H1 (cell line): ENCODE measurements around the gene GPRC6A. TPM values are rescaled to one million over a fixed set of nuclear protein-coding genes. Genes with fewer than 3 reads are reported as not detected.

Source experiments
- CTCF ChIA-PET: fragments of 300-600 bp; sonication (Branson Sonifier 250); formaldehyde crosslinking; loops from one replicate; lab custom pipeline; 2021; ENCODE audit not compliant: partially characterized antibody; lab: Charles Lee
- POLR2A ChIA-PET: fragments of 300-600 bp; sonication (Branson Sonifier 250); formaldehyde crosslinking; loops from one replicate; lab custom pipeline; 2021; ENCODE audit warnings: inconsistent platforms; ENCODE audit not compliant: partially characterized antibody; lab: Charles Lee
- DNase-seq, 2 experiments: peaks; one replicate each; pipeline versions ENCODE4 v3.0.0 to v3.0.0-alpha.2; 2010 to 2022; ENCODE audit warnings: low spot score in 2 of 2, low read depth in 1 of 2, mixed read lengths in 1 of 2
- FAIRE-seq: peaks from 2 replicates; lab custom pipeline; 2011; peaks lifted over from hg19 to GRCh38; lab: Jason Lieb, UNC
- H2AFZ ChIP-seq: 2 replicates; pipeline ENCODE4 v1.8.1; 2012; ENCODE audit warnings: low read length, inconsistent platforms
- H2AK5ac ChIP-seq: 2 replicates; pipeline ENCODE4 v1.6.1; 2013; ENCODE audit warnings: low read depth, low read length
- H2BK120ac ChIP-seq: replicated peaks from 2 replicates; pipeline ENCODE3; 2013; ENCODE audit warnings: low read depth, low read length, inconsistent platforms
- H2BK12ac ChIP-seq: 2 replicates; pipeline ENCODE4 v1.6.1; 2013; ENCODE audit warnings: low read depth, low read length
- H2BK15ac ChIP-seq: 2 replicates; pipeline ENCODE4 v1.6.1; 2013; ENCODE audit warnings: low read length
- H2BK20ac ChIP-seq: 2 replicates; pipeline ENCODE4 v1.6.1; 2013; ENCODE audit warnings: low read length
- H2BK5ac ChIP-seq: 2 replicates; pipeline ENCODE4 v1.6.1; 2013; ENCODE audit warnings: low read depth, low read length
- H3K14ac ChIP-seq: 2 replicates; pipeline ENCODE4 v1.6.1; 2013; ENCODE audit warnings: inconsistent platforms; ENCODE audit not compliant: insufficient read length
- H3K18ac ChIP-seq: 2 replicates; pipeline ENCODE4 v1.6.1; 2013; ENCODE audit warnings: low read length; ENCODE audit errors: extremely low read depth
- H3K23ac ChIP-seq: 2 replicates; pipeline ENCODE4 v1.6.1; 2013; ENCODE audit warnings: inconsistent platforms; ENCODE audit not compliant: insufficient read length
- H3K23me2 ChIP-seq: 2 replicates; pipeline ENCODE4 v1.6.1; 2013; ENCODE audit warnings: low read depth, low read length
- H3K27ac ChIP-seq: 2 replicates; pipeline ENCODE4 v1.6.1; 2011; ENCODE audit warnings: low read depth, low read length, inconsistent platforms
- H3K27me3 ChIP-seq, 4 experiments: replicated peaks in 1 of 4; 1 replicate in 1 of 4; 2 replicates in 3 of 4; pipeline versions ENCODE4 v1.6.1 to v1.8.1; 2011 to 2013; ENCODE audit warnings: low read length in 3 of 4, mild to moderate bottlenecking in 3 of 4, inconsistent platforms in 2 of 4, mixed read lengths in 2 of 4, moderate library complexity in 1 of 4; ENCODE audit not compliant: control insufficient read depth in 3 of 4, insufficient read depth in 3 of 4; ENCODE audit errors: extremely low read depth in 1 of 4
- H3K36me3 ChIP-seq, 4 experiments: 2 replicates each; pipeline versions ENCODE4 v1.6.1 to v1.8.1; 2011 to 2013; ENCODE audit warnings: mild to moderate bottlenecking in 4 of 4, low read length in 3 of 4, moderate library complexity in 2 of 4, control low read depth in 1 of 4, inconsistent platforms in 1 of 4; ENCODE audit not compliant: insufficient read depth in 4 of 4, control insufficient read depth in 2 of 4
- H3K4ac ChIP-seq: replicated peaks from 2 replicates; pipeline ENCODE3; 2013; ENCODE audit warnings: low read length, low read depth, mixed read lengths, inconsistent platforms; ENCODE audit not compliant: insufficient read length
- H3K4me1 ChIP-seq, 4 experiments: replicated peaks in 1 of 4; 1 replicate in 1 of 4; 2 replicates in 3 of 4; pipeline versions ENCODE4 v1.6.1 to v1.8.1; 2011 to 2013; ENCODE audit warnings: low read length in 3 of 4, inconsistent platforms in 2 of 4, mixed read lengths in 1 of 4; ENCODE audit not compliant: insufficient read depth in 4 of 4, control insufficient read depth in 3 of 4
- H3K4me2 ChIP-seq, 2 experiments: 2 replicates each; pipeline versions ENCODE4 v1.6.1 to v1.8.1; 2011 to 2013; ENCODE audit warnings: low read depth in 2 of 2, low read length in 2 of 2, control low read depth in 1 of 2, inconsistent platforms in 1 of 2, mild to moderate bottlenecking in 1 of 2; ENCODE audit not compliant: insufficient read depth in 1 of 2
- H3K4me3 ChIP-seq, 4 experiments: fragments of 200-600, 300-600 bp in 1 of 4; sonication (generic), shearing (Covaris generic), sonication (Bioruptor Twin) in 1 of 4; 2 replicates each; pipeline versions ENCODE4 v1.5.1 to v1.8.1; 2011 to 2016; ENCODE audit warnings: low read length in 4 of 4, low read depth in 3 of 4, control low read depth in 2 of 4, inconsistent platforms in 2 of 4, mild to moderate bottlenecking in 2 of 4, mixed read lengths in 1 of 4, moderate library complexity in 1 of 4; ENCODE audit not compliant: insufficient read depth in 2 of 4; ENCODE audit errors: extremely low read depth in 1 of 4
- H3K56ac ChIP-seq: replicated peaks from 2 replicates; pipeline ENCODE3; 2013; ENCODE audit warnings: low read depth, mild to moderate bottlenecking, mixed read lengths, low read length, inconsistent platforms; ENCODE audit not compliant: insufficient read length
- H3K79me1 ChIP-seq: 2 replicates; pipeline ENCODE4 v1.6.1; 2013; ENCODE audit warnings: low read depth, low read length, control low read depth
- H3K79me2 ChIP-seq, 2 experiments: 2 replicates each; pipeline versions ENCODE4 v1.6.1 to v1.8.1; 2012 to 2013; ENCODE audit warnings: low read length in 2 of 2, mild to moderate bottlenecking in 2 of 2, inconsistent platforms in 1 of 2; ENCODE audit not compliant: insufficient read depth in 2 of 2, control insufficient read depth in 1 of 2
- H3K9ac ChIP-seq, 4 experiments: replicated peaks in 1 of 4; 1 replicate in 1 of 4; 2 replicates in 3 of 4; pipeline versions ENCODE4 v1.6.1 to v1.8.1; 2011 to 2013; ENCODE audit warnings: low read depth in 3 of 4, low read length in 3 of 4, control low read depth in 2 of 4, mild to moderate bottlenecking in 2 of 4, moderate library complexity in 2 of 4, inconsistent platforms in 1 of 4; ENCODE audit errors: extremely low read depth in 1 of 4
- H3K9me3 ChIP-seq, 2 experiments: 2 replicates each; pipeline versions ENCODE4 v1.6.1 to v1.8.1; 2012 to 2013; ENCODE audit warnings: mild to moderate bottlenecking in 2 of 2, moderate library complexity in 2 of 2, control low read depth in 1 of 2, inconsistent platforms in 1 of 2, low read depth in 1 of 2, low read length in 1 of 2, mixed read lengths in 1 of 2; ENCODE audit not compliant: insufficient read depth in 2 of 2
- H4K20me1 ChIP-seq, 2 experiments: replicated peaks in 1 of 2; 2 replicates each; pipeline versions ENCODE3 to v1.8.1; 2011 to 2013; ENCODE audit warnings: inconsistent platforms in 2 of 2, low read length in 2 of 2, mild to moderate bottlenecking in 1 of 2; ENCODE audit not compliant: insufficient read depth in 2 of 2, control insufficient read depth in 1 of 2
- H4K5ac ChIP-seq: 2 replicates; pipeline ENCODE4 v1.6.1; 2013; ENCODE audit warnings: low read length, low read depth, mixed read lengths, inconsistent platforms; ENCODE audit not compliant: insufficient read length
- H4K8ac ChIP-seq: 2 replicates; pipeline ENCODE4 v1.8.0; 2013; ENCODE audit warnings: mild to moderate bottlenecking, moderate library complexity, low read length, inconsistent platforms; ENCODE audit not compliant: insufficient read depth; ENCODE audit errors: extremely low read depth
- H4K91ac ChIP-seq: replicated peaks from 2 replicates; pipeline ENCODE3; 2013; ENCODE audit warnings: low read length, mixed read lengths, inconsistent platforms; ENCODE audit not compliant: insufficient read length
- CHD1 ChIP-seq: IDR thresholded peaks from 2 replicates; pipeline ENCODE4 v1.6.1; 2012; ENCODE audit warnings: low read depth, low read length, improper control_type of control experiment
- CREB1 ChIP-seq: IDR thresholded peaks from 2 replicates; pipeline ENCODE4 v1.6.1; 2012; ENCODE audit warnings: inconsistent platforms
- CTBP2 ChIP-seq: IDR thresholded peaks from 2 replicates; pipeline ENCODE4 v1.7.0; 2011; ENCODE audit warnings: borderline replicate concordance, mild to moderate bottlenecking, moderate library complexity, mixed read lengths, low read length; ENCODE audit not compliant: insufficient read depth, insufficient read length
- EZH2 ChIP-seq: fragments of 200-600 bp; sonication (generic); IDR thresholded peaks from 2 replicates; pipeline ENCODE4 v1.7.1; 2012; ENCODE audit warnings: low read depth, mild to moderate bottlenecking, moderate library complexity, low read length, inconsistent platforms; ENCODE audit not compliant: severe bottlenecking
- GABPA ChIP-seq: IDR thresholded peaks from 2 replicates; pipeline ENCODE4 v1.6.1; 2011; ENCODE audit warnings: mild to moderate bottlenecking, low read length, moderate library complexity, borderline replicate concordance; ENCODE audit not compliant: insufficient read depth
- HDAC6 ChIP-seq: IDR thresholded peaks from one replicate; pipeline ENCODE4 v1.7.1; 2012; ENCODE audit warnings: low read depth, mild to moderate bottlenecking, inconsistent platforms, low read length, moderate library complexity
- NANOG ChIP-seq: IDR thresholded peaks from 2 replicates; pipeline ENCODE4 v1.6.1; 2011; ENCODE audit warnings: low read length, low read depth, mild to moderate bottlenecking, inconsistent platforms; ENCODE audit not compliant: insufficient read depth, poor library complexity, severe bottlenecking
- POLR2A ChIP-seq, 2 experiments: IDR thresholded peaks; 1 replicate in 1 of 2; 2 replicates in 1 of 2; pipeline ENCODE4 v1.6.1; 2011; ENCODE audit warnings: low read depth in 2 of 2, low read length in 2 of 2, mild to moderate bottlenecking in 2 of 2; ENCODE audit errors: control extremely low read depth in 1 of 2
- POLR2AphosphoS5 ChIP-seq: IDR thresholded peaks from 2 replicates; pipeline ENCODE4 v1.6.1; 2011; ENCODE audit warnings: low read depth, low read length
- POU5F1 ChIP-seq: IDR thresholded peaks from 2 replicates; pipeline ENCODE4 v1.6.1; 2011; ENCODE audit warnings: low read depth, mild to moderate bottlenecking, low read length, moderate library complexity
- RAD21 ChIP-seq, 2 experiments: IDR thresholded peaks in 1 of 2; conservative IDR thresholded peaks in 1 of 2; 2 replicates each; pipeline ENCODE4 v1.6.1; 2011; ENCODE audit warnings: low read depth in 2 of 2, low read length in 2 of 2, improper control_type of control experiment in 1 of 2, inconsistent platforms in 1 of 2, mild to moderate bottlenecking in 1 of 2, moderate library complexity in 1 of 2
- TCF12 ChIP-seq: IDR thresholded peaks from 2 replicates; pipeline ENCODE4 v1.6.1; 2011; ENCODE audit warnings: low read depth, mild to moderate bottlenecking, low read length
- USF2 ChIP-seq: IDR thresholded peaks from 2 replicates; pipeline ENCODE4 v1.6.1; 2011; ENCODE audit warnings: low read length, improper control_type of control experiment
- YY1 ChIP-seq: IDR thresholded peaks from 2 replicates; pipeline ENCODE4 v1.6.1; 2011; ENCODE audit warnings: low read depth, mild to moderate bottlenecking, low read length
- WGBS, 2 experiments: shearing (Covaris generic) in 1 of 2; methylation state at CpG; one replicate each; pipeline versions ENCODE4 v1.1.6 to v1.1.7; 2013 to 2015; ENCODE audit warnings: low lambda C conversion rate in 2 of 2, mixed read lengths in 2 of 2, inconsistent platforms in 1 of 2, low coverage in 1 of 2, missing lambda C conversion rate in 1 of 2; ENCODE audit not compliant: insufficient replicate concordance in 2 of 2, insufficient coverage in 1 of 2, insufficient read length in 1 of 2; ENCODE audit errors: extremely low coverage in 1 of 2, missing lambda C conversion rate in 1 of 2; 5-methylcytosine and 5-hydroxymethylcytosine counted together
- polyA plus RNA-seq, 7 experiments: library from polyadenylated mRNA; depleted of rRNA in 3 of 7; stranded (reverse) in 5 of 7; unstranded in 2 of 7; fragments of >200 nt in 5 of 7; fragments of 200-250 nt in 2 of 7; gene quantifications; 1 replicate in 5 of 7; 2 replicates in 1 of 7; 4 replicates in 1 of 7; pipeline versions ENCODE4 v1.2.1 to v1.2.3, GENCODE V29; 2011 to 2013; ENCODE audit warnings: missing spikeins in 2 of 7, mixed read lengths in 2 of 7
- total RNA-seq: library from RNA; stranded (reverse); fragmentation: NEBNext Ultra II Directional; extraction: Animal tissue kit (Norgen Biotek cat#: 25700); gene quantifications from 2 replicates; pipeline ENCODE4 v1.2.1, GENCODE V29; 2021

The GPRC6A gene
- total and polyA plus RNA-seq, 2 of the 8 experiments (the other 6 are each of a cell fraction or from before 2014, with no cell fraction given): 0.09 to 0.22 TPM

DNA sequence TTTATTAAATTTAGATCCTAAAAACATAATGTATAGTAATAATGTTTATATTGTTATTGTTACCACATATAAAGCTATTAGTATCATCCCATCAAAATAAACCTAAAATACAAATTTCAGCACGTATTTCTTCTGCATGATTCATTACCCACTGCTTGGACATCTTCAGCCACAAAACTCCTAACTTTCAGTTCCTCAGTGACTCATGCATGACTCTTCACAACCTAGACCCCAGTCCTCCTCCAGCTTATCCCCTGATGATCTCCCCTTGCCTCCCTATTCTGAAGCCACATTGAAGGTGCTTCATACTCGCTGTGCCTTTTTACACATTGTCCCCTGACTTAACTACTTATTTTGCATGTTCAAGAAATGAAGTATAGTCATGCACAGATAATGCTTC is 11.2 kb upstream of the GPRC6A start:
- ChIA-PET POLR2A (no interaction called here), CTCF (interaction anchor here (0.5 kb wide), 1 partner anchor 847 kb away, joined by 3 read pairs; no protein-coding TSS in a partner anchor)
- Histone ChIP-seq H4K8ac (no peak overlapping the region), H2BK5ac (no peak overlapping the region), H3K9ac (no peak overlapping the region), H3K23ac (no peak overlapping the region), H3K14ac (no peak overlapping the region), H3K18ac (no peak overlapping the region), H4K91ac (no peak overlapping the region), H3K36me3 (no peaks in the 10 kb centered on the region), H3K79me2 (no peaks in the 10 kb centered on the region), H3K4me2 (no peak overlapping the region), H3K56ac (no peak overlapping the region), H3K23me2 (no peaks in the 10 kb centered on the region), H3K27me3 (no peaks in the 10 kb centered on the region), H2AFZ (no peak overlapping the region), H2BK120ac (no peak overlapping the region), H4K5ac (no peak overlapping the region), H3K79me1 (no peaks in the 10 kb centered on the region), H2AK5ac (no peak overlapping the region), H2BK20ac (no peak overlapping the region), H2BK15ac (no peak overlapping the region), H3K27ac (no peak overlapping the region), H3K4me1 (no peaks in the 10 kb centered on the region), H3K4ac (no peak overlapping the region), H3K4me3 (no peak overlapping the region), H3K9me3 (no peaks in the 10 kb centered on the region), H4K20me1 (no peaks in the 10 kb centered on the region), H2BK12ac (no peak overlapping the region)
- FAIRE-seq: no peak
- no peak for DNase-seq
- 85% methylated on average over 2 of the region's 2 CpGs; no CpG with 5 or more reads in 1 of the 2 experiments for WGBS, 2 experiments
- TF ChIP-seq USF2 (no peak), GABPA (no peak), POLR2AphosphoS5 (no peak), POU5F1 (no peak), RAD21 (IDR thresholded peaks at IDR 0.05 in 1 of 2, conservative IDR thresholded peaks at IDR 0.05 in 1 of 2; ENCODE audit: low read depth in 2 of 2, low read length in 2 of 2) (no peak), CHD1 (no peak), NANOG (no peak), CREB1 (no peak), TCF12 (no peak), CTBP2 (no peak), HDAC6 (no peak), YY1 (no peak), EZH2 (no peak), POLR2A (IDR thresholded peaks at IDR 0.05; ENCODE audit: control extremely low read depth in 1 of 2, low read depth in 2 of 2, low read length in 2 of 2) (no peak)
